Measurements from ENCODE around the gene TMEM101.

TMEM101 gene

DNA sequence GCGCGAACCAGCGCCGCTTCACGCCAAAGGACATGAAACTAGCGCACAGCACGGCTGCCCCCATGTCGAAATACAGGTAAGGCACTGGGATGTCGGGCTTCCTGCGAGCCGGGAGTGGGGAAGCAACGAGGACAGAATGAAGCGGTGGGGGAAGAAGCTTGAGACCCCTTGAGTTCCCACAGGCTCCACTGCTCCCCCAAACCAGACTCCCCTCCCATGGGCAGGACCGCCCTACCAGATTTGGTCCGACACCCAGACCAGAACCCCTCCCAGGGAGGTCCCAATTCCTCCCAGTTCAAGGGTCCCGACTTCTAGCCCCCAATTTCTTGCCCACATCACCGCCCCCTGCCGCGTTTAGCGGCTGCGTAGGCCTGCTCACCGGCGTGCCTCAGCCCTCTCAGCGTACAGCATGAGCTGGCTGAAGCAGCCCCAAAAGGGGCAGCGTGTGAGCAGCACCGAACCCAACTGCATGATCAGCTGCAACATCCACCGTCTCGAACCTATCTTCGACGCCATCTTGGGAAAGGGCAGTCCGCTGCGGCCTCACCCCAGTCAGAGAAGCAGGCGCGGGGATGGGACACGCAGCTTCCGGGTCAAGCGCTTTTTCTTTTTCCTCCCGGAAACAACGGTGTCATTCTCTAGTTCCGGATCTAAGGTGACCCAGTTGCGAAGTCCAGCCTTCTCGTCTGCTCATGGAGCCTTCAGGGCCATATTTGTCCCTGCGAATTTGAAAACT is at the start of gene TMEM101:
Gene TMEM101 (minus strand): TSS at position 527 of the 736 bp plus-strand sequence. CDS start 11 bp downstream, at position 516.
- TF ChIP-seq, protein P1, sequence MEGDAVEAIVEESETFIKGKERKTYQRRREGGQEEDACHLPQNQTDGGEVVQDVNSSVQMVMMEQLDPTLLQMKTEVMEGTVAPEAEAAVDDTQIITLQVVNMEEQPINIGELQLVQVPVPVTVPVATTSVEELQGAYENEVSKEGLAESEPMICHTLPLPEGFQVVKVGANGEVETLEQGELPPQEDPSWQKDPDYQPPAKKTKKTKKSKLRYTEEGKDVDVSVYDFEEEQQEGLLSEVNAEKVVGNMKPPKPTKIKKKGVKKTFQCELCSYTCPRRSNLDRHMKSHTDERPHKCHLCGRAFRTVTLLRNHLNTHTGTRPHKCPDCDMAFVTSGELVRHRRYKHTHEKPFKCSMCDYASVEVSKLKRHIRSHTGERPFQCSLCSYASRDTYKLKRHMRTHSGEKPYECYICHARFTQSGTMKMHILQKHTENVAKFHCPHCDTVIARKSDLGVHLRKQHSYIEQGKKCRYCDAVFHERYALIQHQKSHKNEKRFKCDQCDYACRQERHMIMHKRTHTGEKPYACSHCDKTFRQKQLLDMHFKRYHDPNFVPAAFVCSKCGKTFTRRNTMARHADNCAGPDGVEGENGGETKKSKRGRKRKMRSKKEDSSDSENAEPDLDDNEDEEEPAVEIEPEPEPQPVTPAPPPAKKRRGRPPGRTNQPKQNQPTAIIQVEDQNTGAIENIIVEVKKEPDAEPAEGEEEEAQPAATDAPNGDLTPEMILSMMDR (conservative IDR thresholded peaks at IDR 0.05; ENCODE audit: low read depth, low read length): no peak
- H3K4me3 ChIP-seq (ENCODE audit: low read depth, low read length): peak within 1 kb of the TSS; percentile 91
- peak; percentile 97 for DNase-seq (ENCODE audit: low read depth)

DNA sequence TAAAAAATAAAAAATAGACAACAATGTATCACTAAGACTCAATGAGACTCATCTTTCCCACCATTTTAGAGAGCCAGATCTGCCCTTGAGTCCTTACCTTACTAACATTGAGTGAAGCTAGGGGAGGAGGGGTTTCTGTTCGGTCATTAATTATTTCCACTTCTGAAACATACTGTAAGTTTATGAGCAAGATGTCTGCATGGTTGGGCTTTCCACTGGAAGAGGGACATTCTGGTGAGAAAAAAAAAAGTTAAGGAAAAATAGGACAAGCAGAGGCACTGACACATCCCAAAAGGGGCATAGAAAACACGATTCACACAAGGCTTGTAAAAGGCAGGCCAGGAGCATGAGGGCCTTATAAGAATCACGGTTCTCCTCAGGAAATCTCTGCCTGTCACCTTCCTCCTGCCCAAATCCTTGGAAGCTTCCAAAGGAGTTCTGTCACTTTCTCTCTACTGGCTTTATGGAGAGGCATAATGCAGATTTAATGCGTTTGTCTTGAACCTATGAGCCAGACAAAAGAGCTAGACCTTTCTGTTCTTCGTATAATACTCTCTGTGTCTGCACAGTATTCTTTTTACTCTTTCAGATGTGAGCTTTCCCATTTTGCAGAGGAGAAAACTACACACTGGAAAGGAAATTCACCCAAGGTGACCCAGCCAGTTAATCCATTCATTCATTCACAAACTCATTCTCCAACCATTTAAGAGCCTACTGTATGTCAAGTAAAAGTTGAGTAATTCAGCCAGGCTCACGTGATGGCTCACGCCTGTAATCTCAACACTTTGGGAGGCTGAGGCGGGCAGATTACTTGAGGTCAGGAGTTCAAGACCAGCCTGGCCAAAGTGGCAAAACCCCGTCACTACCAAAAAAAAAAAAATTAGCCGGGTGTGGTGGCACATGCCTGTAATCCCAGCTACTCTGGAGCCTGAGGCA is 49.2 kb upstream of the TMEM101 start:
- no peak for DNase-seq (ENCODE audit: low read depth)
- TF ChIP-seq, protein P1 (conservative IDR thresholded peaks at IDR 0.05; ENCODE audit: low read depth, low read length): no peak
- no peak overlapping the region for H3K4me3 ChIP-seq (ENCODE audit: low read depth, low read length)

DNA sequence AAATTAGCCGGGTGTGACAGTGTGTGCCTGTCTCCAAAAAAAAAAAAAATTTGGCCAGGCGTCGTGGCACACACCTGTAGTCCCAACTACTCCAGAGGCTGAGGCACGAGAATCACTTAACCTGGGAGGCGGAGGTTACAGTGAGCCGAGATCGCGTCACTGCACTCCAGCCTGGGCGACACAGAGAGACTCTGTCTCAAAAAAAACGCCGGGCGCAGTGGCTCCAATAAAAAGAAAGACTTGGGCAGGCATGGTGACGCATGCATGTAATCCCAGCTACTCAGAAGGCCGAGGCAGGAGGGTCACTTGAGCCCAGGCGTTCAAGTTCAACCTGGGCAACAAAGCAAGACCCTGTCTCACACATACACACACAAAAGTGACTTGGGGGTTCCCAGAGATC is 48.1 kb upstream of the TMEM101 start:
- TF ChIP-seq, protein P1 (conservative IDR thresholded peaks at IDR 0.05; ENCODE audit: low read depth, low read length): no peak
- H3K4me3 ChIP-seq (ENCODE audit: low read depth, low read length): no peak overlapping the region
- no peak for DNase-seq (ENCODE audit: low read depth)

DNA sequence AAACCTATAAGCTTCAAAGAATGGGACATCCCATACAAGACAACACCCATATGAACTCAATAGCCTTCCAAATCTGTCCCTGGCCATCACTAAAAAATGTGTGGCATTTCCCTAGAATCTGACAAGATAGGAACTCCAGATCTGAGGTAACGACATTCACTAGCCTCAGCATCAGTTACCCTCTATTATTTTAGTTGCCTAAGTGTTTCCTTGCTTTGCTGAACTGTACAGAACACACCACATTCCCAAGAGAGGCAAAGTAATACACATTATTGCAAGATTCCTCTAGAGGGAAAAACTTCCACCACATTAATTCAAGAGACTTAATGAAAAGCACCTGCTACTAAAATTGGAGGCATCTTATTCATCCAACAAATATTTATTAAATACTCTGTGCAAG is 46.7 kb upstream of the TMEM101 start:
- DNase-seq (ENCODE audit: low read depth): no peak
- H3K4me3 ChIP-seq (ENCODE audit: low read depth, low read length): no peak overlapping the region
- TF ChIP-seq, protein P1 (conservative IDR thresholded peaks at IDR 0.05; ENCODE audit: low read depth, low read length): no peak

DNA sequence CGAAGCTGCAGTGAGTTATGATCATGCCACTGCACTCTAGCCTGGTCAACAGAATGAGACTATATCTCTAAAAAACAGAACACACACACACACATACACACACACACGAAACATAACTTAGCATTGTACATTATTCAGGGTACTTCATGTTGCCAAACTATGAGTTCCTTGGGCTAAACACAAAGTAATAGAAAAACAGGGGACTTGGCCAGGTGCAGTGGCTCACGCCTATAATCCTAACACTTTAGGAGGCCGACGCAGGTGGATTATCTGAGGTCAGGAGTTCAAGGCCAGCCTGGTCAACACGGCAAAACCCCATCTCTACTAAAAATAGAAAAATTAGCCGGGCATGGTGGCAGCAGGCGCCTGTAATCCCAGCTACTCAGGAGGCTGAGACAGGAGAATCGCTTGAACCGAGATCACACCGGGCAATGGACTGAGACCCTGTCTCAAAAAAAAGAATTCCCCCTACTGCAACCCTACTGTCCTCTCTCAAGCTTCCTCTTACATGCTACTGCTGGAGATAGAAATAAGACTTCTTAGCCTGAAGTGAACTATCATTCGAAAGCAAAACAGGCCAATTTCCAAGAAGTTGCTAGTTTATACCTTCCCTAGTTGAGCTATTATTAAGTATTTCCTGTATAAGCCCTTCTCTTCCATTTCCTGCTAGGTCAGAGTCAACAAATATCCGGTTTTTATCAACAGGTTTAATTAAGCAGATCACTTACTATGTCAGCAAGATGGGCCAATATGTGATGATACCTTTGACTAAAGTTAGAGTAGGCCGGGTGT is 44.5 kb upstream of the TMEM101 start:
- DNase-seq (ENCODE audit: low read depth): no peak
- no peak overlapping the region for H3K4me3 ChIP-seq (ENCODE audit: low read depth, low read length)
- TF ChIP-seq, protein P1 (conservative IDR thresholded peaks at IDR 0.05; ENCODE audit: low read depth, low read length): no peak

DNA sequence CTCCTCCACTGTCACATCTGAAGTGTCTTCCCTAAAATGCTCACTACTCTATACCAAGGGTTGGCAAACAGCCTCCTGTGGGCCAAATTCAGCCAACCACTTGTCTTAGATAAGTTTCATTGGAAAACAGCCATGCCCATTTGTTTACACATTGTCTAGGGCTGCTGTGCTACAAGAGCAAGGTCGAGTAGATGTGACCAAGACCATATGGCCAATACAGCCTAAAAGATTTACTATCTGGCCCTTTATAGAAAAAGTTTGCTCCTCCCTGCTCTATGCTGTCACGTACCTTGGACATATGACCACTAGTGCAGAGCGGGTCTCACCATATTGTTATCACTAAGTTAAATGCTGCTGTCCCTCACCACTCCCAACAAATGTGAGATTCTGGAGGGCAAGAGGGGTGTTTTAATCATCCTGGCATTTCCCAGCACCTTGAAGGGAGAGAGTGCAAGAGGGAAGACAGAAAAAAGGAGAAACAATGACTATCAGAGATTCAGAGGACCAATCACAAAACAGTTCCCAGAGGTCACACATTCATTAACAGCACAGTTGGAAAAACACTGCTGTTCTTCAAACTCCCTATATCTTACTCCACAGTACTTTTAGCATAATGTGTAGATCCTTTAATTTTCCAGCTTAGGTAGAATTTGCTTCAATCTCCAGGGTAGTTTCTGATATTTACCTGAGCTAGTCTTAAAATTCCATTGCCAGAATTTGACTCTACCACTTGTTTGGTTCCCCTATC is 38.5 kb upstream of the TMEM101 start:
- TF ChIP-seq, protein P1 (conservative IDR thresholded peaks at IDR 0.05; ENCODE audit: low read depth, low read length): no peak
- no peak for DNase-seq (ENCODE audit: low read depth)
- no peak overlapping the region for H3K4me3 ChIP-seq (ENCODE audit: low read depth, low read length)
